Activated effector memory CD4-positive, alpha-beta T cell treated with anti-CD3 and anti-CD28 coated beads, Interleukin-2, amount 50 U/mL, for 16 hours (primary cell): ENCODE measurements around the gene GBP1.
"Not testable (repeated sequence)": the region's sequence is repeated elsewhere in the genome, so short reads cannot be mapped to it uniquely, and the experiment has no call there.

Source experiments
- DNase-seq: peaks from one replicate; pipeline ENCODE4 v3.0.0-alpha.2; 2020

The GBP1 gene

GRCh38 chr1:89065079-89065868, at the start of gene GBP1:
Gene GBP1 (minus strand): TSS chr1:89065208. CDS start chr1:89063234, 1,974 bp downstream.
- DNase-seq: no peak

- no peak for DNase-seq
These were observed 49.7 kb upstream of the GBP1 start for GRCh38 chr1:89114662-89115061.

- no peak for DNase-seq
These were observed 48.0 kb upstream of the GBP1 start for GRCh38 chr1:89112871-89113613.

- DNase-seq: no peak
These were observed 39.7 kb upstream of the GBP1 start for GRCh38 chr1:89104687-89105086.

- DNase-seq: no peak
These were observed 39.1 kb upstream of the GBP1 start for GRCh38 chr1:89104147-89104546.

GRCh38 chr1:89102021-89102420, 37.0 kb upstream of the GBP1 start:
- DNase-seq: no peak

- no peak for DNase-seq
These were observed 35.4 kb upstream of the GBP1 start for GRCh38 chr1:89100412-89100811.

GRCh38 chr1:89098857-89099256, 33.8 kb upstream of the GBP1 start:
- DNase-seq: no peak

- no peak for DNase-seq
These were observed 30.7 kb upstream of the GBP1 start for GRCh38 chr1:89095737-89096136.

- no peak for DNase-seq
These were observed 25.0 kb upstream of the GBP1 start for GRCh38 chr1:89089962-89090361.

GRCh38 chr1:89088572-89088971, 23.6 kb upstream of the GBP1 start:
- no peak for DNase-seq

GRCh38 chr1:89087241-89087640, 22.2 kb upstream of the GBP1 start:
- DNase-seq: no peak

- DNase-seq: no peak
These were observed 20.8 kb upstream of the GBP1 start for GRCh38 chr1:89085781-89086180.

GRCh38 chr1:89081005-89081404, 16.0 kb upstream of the GBP1 start:
- DNase-seq: no peak

GRCh38 chr1:89080068-89080467, 15.1 kb upstream of the GBP1 start:
- DNase-seq: not testable (repeated sequence)

GRCh38 chr1:89072466-89073065, 7.6 kb upstream of the GBP1 start:
- DNase-seq: not testable (repeated sequence)

- no peak for DNase-seq
These were observed 5.5 kb upstream of the GBP1 start for GRCh38 chr1:89070509-89070908.

- no peak for DNase-seq
These were observed 4.9 kb upstream of the GBP1 start for GRCh38 chr1:89069951-89070350.

GRCh38 chr1:89068291-89068690, 3.3 kb upstream of the GBP1 start:
- DNase-seq: no peak

- no peak for DNase-seq
These were observed 376 bp downstream of the GBP1 start for GRCh38 chr1:89064632-89065031.

- DNase-seq: no peak
These were observed 1.9 kb downstream of the GBP1 start for GRCh38 chr1:89063094-89063493.

- DNase-seq: no peak
These were observed 4.9 kb downstream of the GBP1 start for GRCh38 chr1:89060091-89060490.

GRCh38 chr1:89051955-89052312, 13.1 kb downstream of the GBP1 start:
- no peak for DNase-seq
